NCI-H146 treated with DMSO at 0.1 percent for 48 hours (cell line): Measurements from ENCODE around the gene SLC13A5.
"Not testable (repeated sequence)": the region's sequence is repeated elsewhere in the genome, so short reads cannot be mapped to it uniquely, and the experiment has no call there.

Experiments
- DNase-seq: peaks from one replicate; lab custom pipeline; 2025; ENCODE audit not compliant: unreplicated experiment; lab: John Stamatoyannopoulos, UW

SLC13A5 gene

GRCh38 chr17:6713130-6713917 is at the start of gene SLC13A5:
Gene SLC13A5 (minus strand): TSS chr17:6713369. CDS start chr17:6713333, 36 bp downstream.
- DNase-seq, result no peak

GRCh38 chr17:6761779-6762178 is 48.6 kb upstream of the SLC13A5 start:
- no peak for DNase-seq

DNA sequence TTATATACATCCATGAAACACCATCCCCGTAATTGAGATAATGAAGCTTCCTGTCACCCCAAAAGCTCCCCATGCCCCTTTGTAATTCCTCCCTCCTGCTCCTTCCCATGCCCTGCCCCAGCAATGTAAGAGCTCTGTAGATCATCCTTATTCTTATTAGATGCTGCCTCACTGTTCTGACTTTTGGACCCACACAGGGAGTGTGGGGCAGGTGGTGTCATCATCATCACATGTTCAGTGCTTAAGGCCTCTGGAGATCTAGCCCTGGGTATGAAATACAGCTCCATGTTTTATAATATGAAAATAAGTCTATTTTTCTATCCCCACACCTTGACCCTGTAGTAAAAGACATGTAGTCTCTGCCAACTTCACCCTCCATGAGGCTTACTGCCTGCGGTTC is 44.6 kb upstream of the SLC13A5 start:
- DNase-seq, result no peak

- no peak for DNase-seq
Measured at GRCh38 chr17:6756425-6757031, 43.4 kb upstream of the SLC13A5 start.

DNA sequence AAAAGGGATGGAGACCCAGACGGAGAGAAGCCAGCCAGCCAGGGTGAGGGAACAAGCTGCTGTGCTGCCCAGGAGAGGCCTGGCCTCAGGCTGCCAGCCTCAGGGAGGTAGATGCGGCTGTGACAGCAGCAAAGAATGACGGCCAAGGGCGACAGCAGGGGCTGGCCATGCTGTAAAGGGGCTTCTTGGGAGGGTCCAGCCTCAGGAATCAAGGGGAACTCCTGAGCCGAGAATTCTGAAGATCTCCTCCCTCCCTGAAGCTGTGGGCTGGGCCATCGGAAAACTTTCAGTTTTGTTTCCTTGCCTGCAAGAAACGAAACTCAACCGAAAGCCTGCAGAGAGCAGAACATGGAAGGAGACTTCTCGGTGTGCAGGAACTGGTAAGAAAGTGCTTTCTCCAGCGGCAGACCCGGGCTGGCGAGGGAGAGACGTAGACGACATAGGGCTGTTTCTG is 42.6 kb upstream of the SLC13A5 start, which contains the start of gene XAF1:
Gene XAF1, plus strand, starts transcription at position 316 of the 454 bp plus-strand sequence. Its CDS starts 33 bp downstream, at position 349.
- DNase-seq, result no peak

DNA sequence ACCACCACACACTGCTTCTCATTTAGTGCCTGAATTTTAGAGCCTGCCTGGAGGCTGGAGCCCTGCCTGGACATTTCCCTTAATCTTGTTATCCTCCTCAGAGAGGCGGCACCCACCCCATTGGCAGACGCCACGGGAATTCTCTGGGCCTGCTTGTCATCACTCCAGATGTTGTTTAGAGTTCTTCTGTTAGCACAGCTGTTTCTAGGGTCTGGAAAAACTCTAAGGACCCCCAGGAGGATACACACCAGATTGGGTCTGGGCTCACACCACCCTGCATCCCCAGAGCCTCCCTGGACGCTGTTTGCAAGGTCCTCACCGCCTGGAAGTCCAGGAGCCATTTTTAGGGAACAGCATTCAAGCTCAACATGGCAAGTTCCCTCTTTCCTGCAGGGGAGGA is 42.1 kb upstream of the SLC13A5 start:
- DNase-seq, result no peak

GRCh38 chr17:6753546-6753945 is 40.4 kb upstream of the SLC13A5 start:
- no peak for DNase-seq

DNA sequence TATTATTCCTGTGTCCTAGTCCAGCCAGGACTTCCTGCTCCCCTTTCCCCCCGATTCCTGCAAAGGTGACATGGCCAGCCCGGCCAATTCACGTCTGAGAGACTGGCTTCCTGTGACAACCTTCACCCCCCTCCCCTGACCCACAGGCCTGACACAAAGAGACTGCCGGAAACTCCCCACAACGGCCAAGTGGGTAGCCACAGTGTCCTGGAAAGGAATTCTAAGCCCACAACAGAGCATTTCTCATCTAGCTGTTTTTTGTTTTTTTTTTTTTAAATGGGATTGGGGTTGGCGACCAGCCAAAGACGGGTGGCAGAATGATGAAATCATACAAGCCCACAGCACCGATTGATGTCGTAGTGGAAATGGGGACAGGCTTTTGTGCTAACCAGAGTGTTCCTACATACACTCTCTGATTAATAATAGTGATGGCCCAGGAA is 39.9 kb upstream of the SLC13A5 start:
- no peak for DNase-seq

GRCh38 chr17:6752068-6752909 is 39.1 kb upstream of the SLC13A5 start:
- DNase-seq, result no peak

DNA sequence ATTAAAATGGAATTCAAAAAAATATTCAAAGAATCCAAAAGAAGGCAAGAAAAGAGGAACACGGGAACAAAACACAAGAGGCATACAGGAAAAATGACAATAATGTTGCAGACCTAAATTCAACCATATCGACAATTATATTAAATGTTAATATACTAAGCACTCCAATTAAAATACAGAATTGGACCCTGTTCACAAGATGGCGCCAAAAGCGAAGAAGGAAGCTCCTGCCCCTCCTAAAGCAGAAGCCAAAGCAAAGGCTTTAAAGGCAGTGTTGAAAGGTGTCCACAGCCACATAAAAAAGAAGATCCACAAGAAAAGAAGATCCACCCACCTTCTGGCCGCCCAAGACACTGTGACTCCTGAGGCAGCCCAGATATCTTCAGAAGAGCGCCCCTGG is 36.4 kb upstream of the SLC13A5 start:
- no peak for DNase-seq

DNA sequence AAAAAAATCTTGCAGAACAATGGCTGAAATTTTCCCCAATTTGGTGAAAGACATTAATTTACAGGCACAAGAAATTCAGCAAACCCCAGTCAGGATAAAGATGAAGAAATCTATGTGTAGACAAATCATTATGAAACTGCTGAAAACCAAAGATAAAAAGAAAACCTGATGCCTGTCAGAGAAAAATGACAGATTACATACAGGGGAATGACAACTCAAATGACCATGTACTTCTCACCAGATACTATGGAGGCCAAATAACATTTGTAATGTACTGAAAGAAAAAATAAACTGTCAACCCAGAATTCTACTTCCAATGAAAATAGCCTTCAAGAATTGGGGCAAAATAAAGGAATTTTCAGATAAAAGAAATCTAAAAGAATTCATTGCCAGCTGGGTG is 35.4 kb upstream of the SLC13A5 start:
- no peak for DNase-seq

DNA sequence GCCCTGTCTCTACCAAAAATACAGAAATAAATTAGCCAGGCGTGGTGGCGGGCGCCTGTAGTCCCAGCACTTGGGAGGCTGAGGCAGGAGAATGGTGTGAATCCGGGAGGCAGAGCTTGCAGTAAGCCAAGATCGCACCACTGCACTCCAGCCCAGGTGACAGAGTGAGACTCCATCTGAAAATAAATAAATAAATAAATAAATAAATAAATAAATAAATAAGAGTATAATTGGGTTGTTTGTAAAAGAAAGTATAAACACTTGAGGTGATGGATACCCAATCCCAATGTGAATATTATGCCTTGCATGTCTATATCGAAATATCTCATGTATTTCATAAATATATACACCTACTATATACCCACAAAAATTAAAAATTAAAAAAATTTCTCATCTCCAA is 33.5 kb upstream of the SLC13A5 start:
- not testable (repeated sequence) for DNase-seq

GRCh38 chr17:6729531-6729930 is 16.4 kb upstream of the SLC13A5 start:
- DNase-seq, result no peak

DNA sequence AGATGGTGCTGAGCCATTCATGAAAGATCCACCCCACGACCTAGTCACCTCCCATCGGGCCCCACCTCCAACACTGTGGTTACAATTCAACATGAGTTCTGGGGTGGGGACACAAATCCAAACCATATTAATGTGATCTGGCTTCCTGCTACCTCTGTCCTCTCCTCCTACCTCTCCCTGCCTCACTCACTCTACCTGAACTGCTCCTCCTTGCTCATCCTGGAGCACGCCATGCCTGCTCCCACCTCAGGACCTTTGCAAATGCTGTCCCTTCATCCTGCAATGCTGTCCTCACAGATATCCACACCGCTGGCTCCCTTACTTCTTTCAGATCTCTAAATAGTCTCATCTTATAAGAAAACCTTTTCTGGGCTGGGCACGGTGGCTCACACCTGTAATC is 10.8 kb upstream of the SLC13A5 start:
- no peak for DNase-seq

DNA sequence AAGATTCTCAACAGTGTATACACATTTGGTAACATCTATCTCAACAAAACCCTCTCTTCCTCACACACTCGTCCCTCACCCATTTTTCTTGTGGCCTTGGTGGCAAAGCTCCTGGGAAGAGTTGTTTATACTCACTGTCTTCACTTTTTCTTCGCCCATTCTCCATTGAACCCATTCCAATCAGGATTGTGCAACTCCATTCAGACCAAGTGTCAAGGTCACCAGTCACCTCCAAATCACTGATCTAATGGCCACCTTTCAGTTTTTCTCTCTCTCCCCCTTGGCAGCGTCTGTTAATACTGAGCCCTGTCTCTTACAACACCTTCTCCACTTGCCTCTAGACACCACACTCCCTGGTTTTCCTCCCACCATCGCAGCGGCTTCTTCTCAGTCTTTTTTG is 8.6 kb upstream of the SLC13A5 start:
- no peak for DNase-seq

- DNase-seq, result no peak
Measured at GRCh38 chr17:6716736-6717135, 3.6 kb upstream of the SLC13A5 start.

- DNase-seq, result no peak
Measured at GRCh38 chr17:6714315-6714874, 1.2 kb upstream of the SLC13A5 start.

GRCh38 chr17:6713918-6714271 is 726 bp upstream of the SLC13A5 start:
- no peak for DNase-seq

DNA sequence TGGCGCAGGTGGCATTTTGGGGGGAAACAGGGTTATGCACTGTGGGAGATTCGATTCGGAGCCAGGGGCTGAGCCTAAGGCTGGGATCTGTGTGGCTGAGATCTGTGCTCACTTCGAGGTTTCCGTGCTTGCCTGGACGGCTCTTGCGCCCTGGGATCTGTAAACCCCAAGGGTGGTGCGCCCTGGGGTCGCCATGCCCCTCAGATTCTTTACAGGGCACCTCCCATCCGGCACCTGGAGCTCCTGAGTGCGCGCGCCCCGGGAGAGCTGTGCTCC is 377 bp downstream of the SLC13A5 start:
- DNase-seq, result no peak

- no peak for DNase-seq
Measured at GRCh38 chr17:6712058-6712853, 913 bp downstream of the SLC13A5 start.

DNA sequence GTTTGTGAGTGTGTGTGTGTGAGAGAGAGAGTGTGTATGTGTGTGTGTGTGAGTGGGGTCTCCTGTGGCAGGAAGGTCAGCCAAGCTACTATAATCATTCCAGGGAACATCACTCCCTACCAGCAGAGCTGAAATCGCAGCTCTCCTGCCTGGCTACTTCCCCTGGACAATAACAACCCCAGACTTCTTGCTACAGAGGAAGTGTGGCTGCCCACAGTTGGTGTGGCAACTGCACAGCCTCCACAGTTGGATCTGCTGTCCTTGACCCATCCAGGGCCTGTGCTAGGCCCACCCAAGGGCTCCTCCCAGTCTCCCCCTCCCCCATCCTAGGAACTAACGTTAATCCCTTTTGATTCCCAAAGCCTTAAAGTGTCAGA is 1.5 kb downstream of the SLC13A5 start:
- DNase-seq, result no peak
